NCI-H1105 (cell line): Measurements from ENCODE around the gene RPSA.
A peak's percentile ranks its signal among the peaks of the same experiment; 100 is the strongest.
"Not testable (repeated sequence)": the region's sequence is repeated elsewhere in the genome, so short reads cannot be mapped to it uniquely, and the experiment has no call there.

Source experiments
- DNase-seq: peaks from one replicate; lab custom pipeline; 2025; lab: John Stamatoyannopoulos, UW

RPSA gene

DNA sequence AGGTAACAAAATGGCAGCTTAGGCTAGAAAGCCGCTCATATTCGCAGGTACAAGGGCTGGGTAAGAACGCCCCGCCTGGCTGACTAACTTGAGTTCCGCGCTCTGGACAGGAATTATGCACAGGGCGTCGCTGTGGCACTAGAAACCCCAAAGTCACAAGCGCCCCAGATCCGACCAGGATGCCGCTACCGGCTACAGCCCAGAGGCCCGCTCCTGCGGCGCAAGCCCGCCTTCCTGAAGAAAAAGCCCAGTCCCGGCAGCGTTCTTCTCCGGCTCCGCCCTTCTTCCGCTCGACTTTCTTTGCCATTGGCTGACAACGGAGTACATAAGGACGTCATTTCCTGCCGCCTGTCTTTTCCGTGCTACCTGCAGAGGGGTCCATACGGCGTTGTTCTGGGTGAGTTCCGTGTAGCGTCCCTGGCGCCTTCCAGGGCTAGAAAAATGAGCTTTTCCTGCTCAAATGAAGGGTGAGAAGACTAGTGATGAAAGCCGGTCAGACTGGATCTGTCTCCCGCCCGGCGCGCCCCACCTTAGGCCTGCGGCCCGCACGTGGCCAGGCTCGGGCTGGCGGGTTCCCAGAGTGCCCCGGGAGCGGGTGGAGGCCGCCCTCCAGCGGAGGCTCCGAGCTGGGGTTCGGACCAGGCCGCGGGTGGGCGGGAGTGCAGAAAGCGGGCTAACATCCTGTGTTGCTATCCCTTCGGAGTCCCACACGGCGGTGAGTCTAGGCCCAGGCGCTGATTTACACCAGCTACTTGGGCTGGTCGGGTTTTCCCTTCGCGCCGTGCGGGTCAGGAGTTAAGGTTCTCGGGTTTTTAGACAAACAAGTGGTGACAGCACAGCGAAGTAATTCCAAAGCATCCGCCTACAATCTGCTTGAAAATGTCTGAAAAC lies at the start of gene RPSA:
Gene RPSA, plus strand, starts transcription at position 353 of the 891 bp plus-strand sequence. CDS start 934 bp downstream, outside the sequence.
- peak; percentile 89 for DNase-seq

DNA sequence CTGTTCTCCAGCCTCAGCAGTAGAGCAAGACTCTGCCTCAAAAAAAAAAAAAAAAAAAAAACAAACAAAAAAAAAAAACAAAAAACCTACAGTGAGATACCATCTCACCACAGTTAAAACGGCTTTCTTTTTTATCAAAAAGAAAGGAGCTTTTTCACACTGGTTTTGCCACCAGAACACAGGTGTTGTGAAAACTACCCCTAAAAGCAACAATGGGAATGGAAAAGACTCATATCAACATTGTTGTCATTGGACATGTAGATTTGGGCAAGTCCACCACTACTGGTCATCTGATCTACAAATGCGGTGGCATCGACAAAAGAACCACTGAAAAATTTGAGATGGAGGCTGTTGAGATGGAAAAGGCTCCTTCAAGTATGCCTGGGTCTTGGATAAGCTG lies 48.2 kb upstream of the RPSA start:
- no peak for DNase-seq

DNA sequence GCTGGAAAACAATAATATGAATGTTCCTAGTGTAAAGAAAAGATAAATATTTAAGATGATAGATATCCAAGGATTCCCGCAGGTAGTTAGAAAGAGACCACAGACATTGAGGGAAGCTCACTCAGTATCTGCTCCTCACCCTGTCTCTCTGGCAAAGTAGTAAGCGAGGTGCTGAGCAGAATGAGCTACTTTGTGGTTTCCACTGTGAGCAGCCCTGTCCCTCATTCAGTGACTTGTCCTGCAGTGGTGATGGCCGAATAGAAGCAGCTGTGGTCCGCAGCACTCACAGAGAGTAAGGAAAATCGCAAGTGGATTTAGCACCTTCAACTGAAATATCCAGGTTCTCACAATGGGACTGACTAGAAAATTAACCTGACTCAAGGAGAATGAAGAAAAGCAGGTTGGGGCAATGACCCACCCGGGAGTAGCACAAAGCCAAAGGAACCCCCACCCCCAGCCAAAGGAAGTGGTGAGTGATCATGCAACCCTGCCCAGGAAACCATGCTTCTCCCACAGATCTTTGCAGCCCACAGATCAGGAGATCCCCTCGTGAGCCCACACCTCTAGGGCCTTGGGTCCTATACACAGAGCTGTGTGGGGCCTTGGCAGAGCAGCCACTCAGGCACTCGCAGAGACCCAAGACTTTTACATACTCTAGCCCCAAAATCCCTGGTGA lies 45.1 kb upstream of the RPSA start:
- DNase-seq: no peak

DNA sequence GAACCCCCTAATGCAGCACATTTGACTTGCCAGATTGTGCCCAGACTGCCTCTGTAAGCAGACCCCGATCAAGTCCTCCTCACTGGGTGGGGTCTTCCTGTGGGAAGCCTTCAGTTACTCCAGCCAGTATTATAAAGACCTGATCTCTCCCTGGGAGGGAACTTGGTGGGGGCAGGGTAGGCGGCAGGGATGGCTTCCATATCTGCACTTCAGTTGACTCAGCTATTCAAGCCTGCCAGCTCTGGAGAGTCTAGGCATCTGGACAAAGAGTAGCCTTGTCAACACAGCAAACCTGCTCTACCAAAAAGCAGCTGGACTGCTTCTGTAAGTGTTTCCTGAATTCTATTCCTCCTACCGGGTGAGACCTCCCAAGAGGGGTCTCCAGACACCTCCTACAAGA lies 44.3 kb upstream of the RPSA start:
- DNase-seq: no peak

DNA sequence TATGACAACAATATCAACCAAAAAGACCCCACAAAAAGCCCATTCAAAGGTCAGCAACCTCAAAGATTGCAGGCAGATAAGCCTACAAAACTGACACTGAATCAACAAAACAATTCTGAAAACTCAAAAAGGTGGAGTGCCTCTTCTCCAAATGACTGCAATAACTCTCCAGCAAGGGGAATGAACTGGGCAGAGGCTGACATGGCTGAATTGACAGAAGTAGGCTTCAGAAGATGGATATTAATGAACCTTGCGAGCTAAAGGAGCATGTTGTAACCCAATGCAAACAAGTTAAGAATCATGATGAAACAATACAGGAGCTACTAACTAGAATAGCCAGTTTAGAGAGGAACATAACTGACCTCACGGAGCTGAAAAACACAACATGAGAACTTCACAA lies 43.7 kb upstream of the RPSA start:
- no peak for DNase-seq

DNA sequence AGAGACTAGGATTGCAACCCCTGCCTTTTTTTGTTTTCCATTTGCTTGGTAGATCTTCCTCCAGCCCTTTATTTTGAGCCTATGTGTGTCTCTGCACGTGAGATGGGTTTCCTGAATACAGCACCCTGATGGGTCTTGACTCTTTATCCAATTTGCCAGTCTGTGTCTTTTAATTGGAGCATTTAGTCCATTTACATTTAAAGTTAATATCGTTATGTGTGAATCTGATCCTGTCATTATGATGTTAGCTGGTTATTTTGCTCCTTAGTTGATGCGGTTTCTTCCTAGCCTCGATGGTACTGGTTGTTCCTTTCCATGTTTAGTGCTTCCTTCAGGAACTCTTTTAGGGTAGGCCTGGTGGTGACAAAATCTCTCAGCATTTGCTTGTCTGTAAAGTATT lies 36.1 kb upstream of the RPSA start:
- DNase-seq: not testable (repeated sequence)

DNA sequence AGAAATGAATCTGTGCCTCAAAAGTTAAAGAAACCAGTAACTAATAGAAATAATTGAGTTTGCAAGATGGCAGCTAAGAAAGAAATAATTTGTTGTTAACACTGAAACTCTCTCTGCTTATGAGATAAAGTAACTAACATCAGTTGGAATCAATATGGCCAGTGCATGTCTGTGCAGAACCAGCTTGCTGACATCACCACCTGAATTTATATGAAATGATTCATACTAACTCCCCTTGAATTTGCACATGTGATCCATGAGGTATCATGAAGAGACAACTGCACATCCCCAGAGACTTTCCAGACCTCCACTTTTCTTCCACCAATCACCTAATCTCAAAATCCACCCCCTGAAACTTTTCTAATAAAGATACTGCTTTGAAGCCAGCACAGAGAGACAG lies 33.7 kb upstream of the RPSA start:
- no peak for DNase-seq

DNA sequence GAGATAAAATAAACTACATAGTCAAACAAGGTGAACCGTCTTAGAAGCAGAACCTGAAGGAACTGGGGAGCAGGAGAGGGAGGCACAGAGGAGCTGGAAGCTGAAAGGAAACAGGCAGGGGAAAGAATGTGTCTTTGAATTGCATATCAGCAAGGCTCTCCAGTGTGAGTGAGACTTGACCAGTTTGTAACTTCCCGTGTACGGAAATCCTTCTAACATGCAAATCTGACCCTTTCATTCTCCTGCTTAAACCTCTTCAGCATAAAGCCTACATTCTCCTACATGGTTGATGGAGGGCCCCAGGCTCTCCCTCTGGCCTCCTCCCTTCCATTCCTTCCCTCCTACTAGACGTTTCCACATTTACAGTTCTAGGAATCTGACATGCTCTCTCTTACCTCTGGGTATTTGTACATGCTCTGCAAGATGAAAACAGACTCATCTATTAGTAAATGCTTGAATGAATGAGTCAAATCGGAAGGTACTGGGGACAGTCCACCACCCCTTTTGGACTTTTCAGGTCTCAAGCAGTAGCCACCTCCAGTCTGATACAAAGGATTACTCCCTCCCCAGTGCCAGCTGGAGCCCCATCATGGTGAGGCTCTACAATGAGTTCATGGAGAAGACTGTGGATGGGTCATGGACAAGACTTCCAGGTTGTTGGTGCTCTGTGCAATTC lies 29.4 kb upstream of the RPSA start:
- DNase-seq: no peak

DNA sequence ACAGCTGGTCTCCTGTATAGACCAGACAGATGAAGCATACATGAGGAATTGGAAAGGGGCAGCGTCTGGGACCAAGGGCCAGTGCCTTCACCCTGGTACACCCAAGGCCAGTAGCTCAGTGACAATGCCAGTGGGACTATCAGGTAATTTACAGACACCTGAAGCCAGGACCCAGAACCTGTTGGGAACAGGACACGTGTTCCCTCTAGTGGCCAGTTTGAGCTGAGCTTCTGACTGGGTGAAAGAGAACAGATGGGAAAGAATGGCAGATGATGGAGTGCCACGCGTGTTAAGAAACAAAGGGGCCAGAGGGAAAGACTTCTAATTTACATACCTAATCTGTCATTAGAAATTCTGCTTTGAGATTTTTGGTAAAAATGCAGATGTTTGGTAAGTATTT lies 28.4 kb upstream of the RPSA start:
- DNase-seq: no peak

DNA sequence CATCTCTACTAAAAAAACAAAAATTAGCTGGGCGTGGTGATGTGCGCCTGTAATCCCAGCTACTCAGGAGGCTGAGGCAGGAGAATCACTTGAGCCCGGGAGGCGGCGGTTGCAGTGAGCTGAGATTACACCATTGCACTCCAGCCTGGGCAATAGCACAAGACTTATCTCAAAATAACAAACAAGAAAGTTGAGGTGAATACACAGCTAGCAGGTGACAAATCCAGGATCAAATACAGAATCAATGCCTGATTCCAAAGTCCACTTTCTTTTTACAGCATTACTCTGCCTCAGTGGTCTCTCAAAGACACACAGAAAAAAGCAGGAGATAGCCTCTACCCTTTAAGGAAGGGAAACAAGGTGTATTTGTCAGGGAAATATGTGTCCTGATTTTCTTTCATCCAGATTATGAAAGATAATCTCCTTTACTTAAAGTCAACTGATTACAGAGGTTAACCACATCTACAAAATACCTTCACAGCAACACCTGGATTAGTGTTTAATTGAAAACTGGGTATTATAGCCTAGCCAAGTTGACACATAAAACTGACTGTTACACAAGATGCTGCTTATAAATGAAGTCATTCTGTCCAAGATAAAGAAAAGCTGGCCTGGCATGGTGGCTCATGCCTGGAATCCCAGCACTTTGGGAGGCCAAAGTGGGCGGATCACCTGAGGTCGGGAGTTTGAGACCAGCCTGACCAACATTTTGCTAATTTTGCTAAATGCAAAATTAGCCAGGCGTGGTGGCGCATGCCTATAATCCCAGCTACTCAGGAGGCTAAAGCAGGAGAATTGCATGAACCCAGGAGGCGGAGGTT lies 27.4 kb upstream of the RPSA start:
- no peak for DNase-seq

DNA sequence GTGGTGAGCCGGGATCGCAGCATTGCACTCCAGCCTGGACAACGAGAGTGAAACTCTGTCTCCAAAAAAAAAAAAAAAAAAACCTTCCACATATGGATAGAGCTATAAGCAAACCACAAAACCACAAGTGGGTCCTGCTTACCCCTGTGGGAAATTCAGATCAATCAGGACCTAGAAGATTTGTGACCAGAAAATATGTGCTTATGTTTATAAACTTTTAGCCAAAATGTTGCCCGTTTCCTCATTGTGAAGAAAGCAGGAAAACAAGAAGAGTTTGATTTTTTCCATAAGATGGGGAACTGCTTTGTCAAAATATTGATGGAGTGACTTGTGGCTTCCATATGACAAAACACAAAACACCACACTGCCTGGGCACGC lies 26.8 kb upstream of the RPSA start:
- no peak for DNase-seq

DNA sequence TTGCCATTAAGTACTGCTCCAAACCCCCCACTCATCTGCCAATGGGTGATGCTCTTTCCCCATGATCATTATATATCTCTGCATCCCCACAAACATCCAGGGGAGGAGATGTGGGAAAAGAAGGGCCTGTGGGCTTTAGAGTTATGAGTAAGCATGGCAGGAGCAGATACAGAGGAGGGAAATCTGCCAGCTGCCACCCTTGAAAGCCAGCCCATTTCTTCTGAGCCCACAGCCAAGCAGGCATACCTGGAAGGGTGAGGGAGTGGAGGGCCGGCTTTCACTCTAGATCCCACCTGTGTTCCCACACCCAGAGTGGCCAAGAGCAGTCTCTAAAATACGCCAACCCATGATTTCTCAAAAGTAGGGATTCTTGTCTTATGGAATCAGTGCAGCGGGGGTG lies 25.1 kb upstream of the RPSA start:
- no peak for DNase-seq

DNA sequence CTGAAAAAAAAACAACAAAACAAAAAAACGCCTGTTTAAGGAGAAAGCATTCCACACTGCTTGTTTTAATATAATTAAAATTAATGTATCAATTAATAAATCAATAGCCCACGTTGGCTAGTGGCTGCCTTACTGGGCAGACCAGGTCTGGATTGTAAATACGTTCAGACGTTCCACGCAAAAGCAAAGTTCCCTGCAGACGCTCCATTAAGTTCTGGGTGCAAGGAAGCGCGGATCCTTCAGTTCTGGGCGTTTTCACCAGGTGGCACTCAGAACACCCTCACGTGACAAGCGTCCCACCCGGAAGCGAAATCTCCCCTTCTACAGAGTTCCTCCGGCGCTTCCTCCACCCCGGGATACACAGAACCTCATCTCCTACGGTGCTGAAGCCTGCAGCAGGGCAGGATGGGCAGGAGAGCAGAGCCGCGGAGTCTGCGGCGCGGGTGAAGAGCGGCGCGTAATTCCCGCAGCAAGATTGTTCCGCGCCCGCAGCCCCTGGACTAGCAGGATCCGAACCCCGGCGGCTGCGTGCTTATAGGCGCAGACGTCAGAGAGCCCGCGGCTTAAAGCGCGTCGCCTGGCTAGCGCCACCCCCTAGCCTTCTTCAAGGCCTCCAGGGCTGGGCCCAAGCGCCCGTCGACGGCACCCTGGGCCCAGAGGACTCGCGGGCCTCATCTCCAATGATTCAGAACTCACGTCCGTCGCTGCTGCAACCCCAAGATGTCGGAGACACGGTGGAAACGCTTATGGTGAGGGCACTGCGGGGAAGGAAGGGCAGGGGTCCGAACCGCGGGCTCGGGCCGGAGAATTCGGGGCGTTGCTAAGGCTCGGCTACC lies 23.3 kb upstream of the RPSA start, which contains the start of gene SLC25A38:
Gene SLC25A38, plus strand, starts transcription at position 326 of the 836 bp plus-strand sequence. Its CDS starts 355 bp downstream, at position 681.
- DNase-seq: no peak

DNA sequence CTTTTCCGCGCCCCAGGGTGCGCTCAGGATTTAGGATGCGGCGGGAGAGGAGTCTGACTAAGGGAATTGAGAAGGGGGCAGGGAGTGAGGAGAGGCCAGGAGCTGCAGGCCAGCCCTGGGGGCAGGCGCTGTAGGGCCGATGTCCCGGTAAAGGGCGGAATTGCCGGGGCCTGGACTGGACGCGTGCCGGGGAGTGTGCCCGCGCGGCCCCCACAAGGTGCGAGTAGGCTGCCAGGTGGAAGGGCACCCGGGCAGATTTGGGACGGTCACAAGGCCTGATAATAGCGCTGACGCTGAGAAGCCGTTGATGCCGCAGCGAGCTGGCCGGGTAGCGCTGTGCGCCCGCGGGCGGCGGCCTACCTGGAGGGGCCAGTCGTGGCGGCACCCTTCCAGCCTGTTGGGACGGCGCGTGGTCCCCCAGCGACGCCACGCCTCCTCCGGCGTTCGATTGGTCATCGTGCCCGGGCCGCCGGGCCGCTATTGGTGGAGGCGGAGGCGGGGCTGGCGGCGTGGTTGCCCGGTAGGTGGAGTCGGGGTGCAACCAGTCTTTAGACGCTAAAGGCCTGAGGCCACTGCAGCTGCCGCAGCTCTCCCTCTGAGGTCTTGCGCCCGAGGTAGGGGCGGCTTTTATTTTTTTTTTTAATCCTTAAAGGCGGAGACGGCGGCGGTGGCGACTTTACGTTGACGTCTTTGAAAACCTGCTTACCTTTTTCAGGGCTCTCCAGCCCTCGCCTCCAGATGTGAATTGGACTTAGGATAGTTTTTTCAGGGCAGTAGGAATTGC lies 22.4 kb upstream of the RPSA start:
- DNase-seq: no peak

DNA sequence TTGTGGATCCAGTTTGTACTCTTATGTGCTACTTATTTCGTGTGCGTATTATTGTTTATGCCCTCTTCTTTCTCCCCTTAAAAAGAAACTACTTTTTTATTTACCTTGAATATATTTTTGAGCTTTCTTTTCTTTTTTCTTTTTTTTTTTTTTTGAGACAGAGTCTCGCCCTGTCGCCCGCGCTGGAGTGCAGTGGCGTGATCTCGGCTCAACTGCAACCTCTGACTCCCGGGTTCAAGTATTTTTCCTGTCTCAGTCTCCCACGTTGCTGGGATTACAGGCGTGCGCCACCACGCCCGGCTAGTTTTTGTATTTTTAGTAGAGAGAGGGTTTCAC lies 21.9 kb upstream of the RPSA start:
- DNase-seq: no peak

DNA sequence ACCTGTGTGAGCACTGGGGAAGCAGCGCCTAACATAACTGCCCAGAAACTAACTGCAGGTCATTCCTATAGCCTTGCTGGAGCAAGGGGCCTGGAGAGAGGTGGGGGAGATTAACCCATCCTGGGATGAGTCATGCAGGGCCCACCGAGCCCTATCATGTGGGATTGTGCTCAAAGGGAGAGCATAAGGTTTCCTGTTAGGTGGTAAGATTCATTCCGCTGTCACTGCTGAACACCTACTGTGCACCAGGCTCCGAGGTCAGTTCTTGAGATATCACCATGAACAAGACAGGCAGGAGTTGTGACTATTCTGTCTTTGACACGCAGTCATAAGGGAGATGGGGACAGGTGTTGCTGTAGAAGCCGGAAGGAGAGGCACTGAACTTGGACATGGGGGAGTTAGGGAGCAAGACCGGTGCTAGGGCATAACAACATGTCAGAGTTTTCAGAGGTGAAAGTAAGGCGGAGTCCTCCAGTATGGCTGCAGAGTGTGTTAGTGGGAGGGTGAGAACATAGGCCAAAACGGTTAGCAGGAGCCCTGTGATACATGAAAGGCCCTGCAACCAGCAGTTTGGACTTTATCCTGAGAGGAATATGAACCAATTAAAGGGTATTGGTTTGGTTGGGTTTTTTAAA lies 20.9 kb upstream of the RPSA start:
- DNase-seq: no peak

DNA sequence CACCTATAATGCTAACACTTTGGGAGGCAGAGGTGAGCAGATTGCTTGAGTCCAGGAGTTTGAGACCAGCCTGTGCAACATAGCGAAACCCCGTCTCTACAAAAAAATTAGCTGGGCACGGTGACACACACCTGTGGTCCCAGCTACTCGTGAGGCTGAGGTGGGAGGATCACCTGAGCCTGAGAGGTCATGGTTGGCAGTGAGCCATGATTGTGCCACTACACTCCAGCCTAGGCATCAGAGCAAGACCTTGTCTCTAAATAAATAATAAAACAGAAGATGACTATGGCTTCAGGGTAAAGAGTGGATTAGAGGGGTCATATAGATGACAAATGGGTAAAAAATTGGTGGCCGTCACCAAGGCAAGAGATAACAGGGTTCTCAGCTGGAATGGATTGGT lies 20.2 kb upstream of the RPSA start:
- DNase-seq: no peak

DNA sequence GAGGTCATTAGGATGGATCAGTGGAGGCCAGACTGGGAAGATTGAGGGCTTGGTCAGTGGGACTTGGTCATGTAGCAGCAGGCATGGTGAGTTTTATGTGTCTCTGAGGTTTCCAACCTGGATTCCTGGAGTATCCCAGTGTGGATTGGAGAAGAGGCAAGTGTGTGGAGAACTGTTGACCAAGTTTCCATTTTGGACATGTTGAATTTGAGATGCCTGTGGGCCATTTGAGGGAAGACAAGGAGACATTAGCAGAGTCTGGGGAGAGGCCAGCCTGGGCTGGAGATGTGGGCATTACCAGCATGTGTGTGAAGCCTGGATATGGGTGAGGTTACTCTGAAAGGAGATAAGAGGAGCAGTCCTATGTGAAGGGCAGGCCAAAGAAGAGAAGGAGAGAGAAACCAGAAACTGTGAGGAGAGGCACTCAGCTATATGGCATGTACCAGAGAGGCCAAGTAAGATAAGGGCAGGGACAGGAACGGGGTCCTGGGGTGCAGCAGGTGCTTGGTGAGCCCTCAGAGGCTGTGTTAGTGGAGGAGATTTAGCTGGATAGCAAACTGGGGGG lies 19.0 kb upstream of the RPSA start:
- no peak for DNase-seq

DNA sequence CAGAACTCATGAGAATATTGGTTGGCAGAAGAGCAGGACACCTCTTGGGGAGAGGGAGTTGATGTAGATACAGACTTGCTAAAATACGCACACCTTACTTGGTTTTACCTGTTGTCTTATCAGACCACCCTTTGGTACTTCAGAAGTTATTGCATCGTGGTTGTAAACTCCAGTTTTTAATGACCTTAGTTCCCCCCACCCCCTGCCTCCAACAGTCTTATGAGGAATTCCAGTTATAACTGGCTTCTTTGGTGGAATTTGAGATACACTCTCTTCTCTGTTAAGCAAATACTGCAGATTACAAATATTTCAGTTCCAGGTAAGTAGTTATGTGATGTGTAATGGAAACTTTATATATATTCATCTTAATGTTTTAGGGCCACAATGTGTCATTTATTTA lies 18.4 kb upstream of the RPSA start:
- DNase-seq: no peak
